Spleen (tissue), 7 donors: ENCODE measurements around the gene EXOC4.

Experiments used
- POLR2A ChIP-seq, 3 donors: fragments of 450-650 bp; IDR thresholded peaks; one replicate each; pipeline ENCODE4 v1.5.1; 2017; ENCODE audit warnings: antibody characterized with exemption in 3 of 3, mild to moderate bottlenecking in 1 of 3
- POLR2AphosphoS5 ChIP-seq, 3 donors: sonication (generic); formaldehyde crosslinking; IDR thresholded peaks; one replicate each; pipeline ENCODE4 v1.5.1; 2017; ENCODE audit warnings: antibody characterized with exemption in 3 of 3
- TF ChIP-seq, protein P1 (sequence below), 11 experiments: fragments of 200-600 bp in 7 of 11; fragments of 450-650 bp in 4 of 11; sonication (generic) in 4 of 11; IDR thresholded peaks in 8 of 11; conservative IDR thresholded peaks in 3 of 11; 1 replicate in 7 of 11; 2 replicates in 4 of 11; pipeline versions ENCODE4 v1.4.0 to v1.8.0; 2016 to 2021; ENCODE audit warnings: antibody characterized with exemption in 11 of 11, inconsistent platforms in 4 of 11, mild to moderate bottlenecking in 1 of 11
- donor health status: DM: no; HTN: no; CAD: no; lungs with moderate emphysema.
- donor health status: DM: no; HTN: no; CAD: no.
- donor health status: DM: no; HTN: no; CAD: no.

DNA sequence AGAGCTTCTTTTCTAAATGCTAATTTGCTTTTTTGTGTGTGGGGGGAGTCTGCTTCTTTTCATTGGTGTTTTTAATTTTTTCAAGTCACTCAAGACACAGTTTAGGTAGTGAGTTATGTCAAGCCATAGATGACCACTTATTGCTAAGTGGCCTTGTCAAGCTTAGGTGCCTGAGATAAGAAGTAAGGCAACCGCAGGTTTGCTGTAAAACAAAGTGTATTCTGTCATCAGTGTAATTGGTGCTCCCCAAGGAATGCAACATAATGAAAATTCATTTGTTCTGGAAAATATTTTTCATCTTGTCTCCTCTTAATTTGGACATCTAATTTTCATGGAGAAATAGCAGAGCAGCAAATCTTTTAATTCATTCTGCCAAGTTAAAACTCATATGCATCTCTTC lies 249.6 kb downstream of the EXOC4 start:
- TF ChIP-seq, protein P1, sequence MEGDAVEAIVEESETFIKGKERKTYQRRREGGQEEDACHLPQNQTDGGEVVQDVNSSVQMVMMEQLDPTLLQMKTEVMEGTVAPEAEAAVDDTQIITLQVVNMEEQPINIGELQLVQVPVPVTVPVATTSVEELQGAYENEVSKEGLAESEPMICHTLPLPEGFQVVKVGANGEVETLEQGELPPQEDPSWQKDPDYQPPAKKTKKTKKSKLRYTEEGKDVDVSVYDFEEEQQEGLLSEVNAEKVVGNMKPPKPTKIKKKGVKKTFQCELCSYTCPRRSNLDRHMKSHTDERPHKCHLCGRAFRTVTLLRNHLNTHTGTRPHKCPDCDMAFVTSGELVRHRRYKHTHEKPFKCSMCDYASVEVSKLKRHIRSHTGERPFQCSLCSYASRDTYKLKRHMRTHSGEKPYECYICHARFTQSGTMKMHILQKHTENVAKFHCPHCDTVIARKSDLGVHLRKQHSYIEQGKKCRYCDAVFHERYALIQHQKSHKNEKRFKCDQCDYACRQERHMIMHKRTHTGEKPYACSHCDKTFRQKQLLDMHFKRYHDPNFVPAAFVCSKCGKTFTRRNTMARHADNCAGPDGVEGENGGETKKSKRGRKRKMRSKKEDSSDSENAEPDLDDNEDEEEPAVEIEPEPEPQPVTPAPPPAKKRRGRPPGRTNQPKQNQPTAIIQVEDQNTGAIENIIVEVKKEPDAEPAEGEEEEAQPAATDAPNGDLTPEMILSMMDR (IDR thresholded peaks at IDR 0.05 in 8 of 11, conservative IDR thresholded peaks at IDR 0.05 in 3 of 11), result no peak
- TF ChIP-seq POLR2A (IDR thresholded peaks at IDR 0.05) (no peak), POLR2AphosphoS5 (IDR thresholded peaks at IDR 0.05) (no peak)
